B cell (primary cell): ENCODE measurements around the gene PCDHGA10. TPM values are rescaled to one million over a fixed set of nuclear protein-coding genes. Genes with fewer than 3 reads are reported as not detected.
A peak's percentile ranks its signal among the peaks of the same experiment; 100 is the strongest.

Source experiments
- ATAC-seq: fragments of 200-7000 bp; cut with Tn5 transposase; one replicate; pipeline ENCODE4 v1.10.0; 2021; ENCODE audit warnings: low read depth, mild to moderate bottlenecking, moderate number of reproducible peaks, moderate library complexity
- CTCF ChIA-PET: fragments of 350-600 bp; sonication (Branson Sonifier 250); formaldehyde crosslinking; loops from one replicate; lab custom pipeline; 2021; ENCODE audit warnings: antibody characterized with exemption, inconsistent platforms; lab: Charles Lee
- POLR2A ChIA-PET: fragments of 350-600 bp; sonication (Branson Sonifier 250); formaldehyde crosslinking; loops from one replicate; lab custom pipeline; 2021; ENCODE audit warnings: antibody characterized with exemption; lab: Charles Lee
- DNase-seq: peaks from one replicate; pipeline ENCODE4 v3.0.0; 2013
- H2AFZ ChIP-seq: 2 replicates; pipeline ENCODE4 v1.6.1; 2012; ENCODE audit warnings: mild to moderate bottlenecking, low read depth, low read length; ENCODE audit not compliant: insufficient read depth, poor library complexity, severe bottlenecking
- H3K27ac ChIP-seq, 2 donors: 1 replicate in 1 of 2; 2 replicates in 1 of 2; pipeline ENCODE4 v1.5.1; 2012 to 2013; ENCODE audit warnings: low read length in 2 of 2, mild to moderate bottlenecking in 2 of 2, moderate library complexity in 1 of 2
- H3K27me3 ChIP-seq, 4 experiments: fragments of 200-600 bp in 1 of 4; sonication (generic) in 1 of 4; replicated peaks in 1 of 4; 1 replicate in 2 of 4; 2 replicates in 2 of 4; pipeline versions ENCODE4 v1.6.1 to v1.7.0; 2013 to 2016; ENCODE audit warnings: low read length in 3 of 4, mild to moderate bottlenecking in 2 of 4, mixed read lengths in 1 of 4, moderate library complexity in 1 of 4; ENCODE audit not compliant: insufficient read depth in 4 of 4, control insufficient read depth in 3 of 4; ENCODE audit errors: control extremely low read depth in 1 of 4
- H3K36me3 ChIP-seq, 2 experiments: replicated peaks in 1 of 2; 1 replicate in 1 of 2; 2 replicates in 1 of 2; pipeline versions ENCODE4 v1.6.1 to v1.7.1; 2013; ENCODE audit warnings: low read length in 1 of 2; ENCODE audit not compliant: insufficient read depth in 2 of 2, control insufficient read depth in 1 of 2; ENCODE audit errors: control extremely low read depth in 1 of 2, extremely low read depth in 1 of 2
- H3K4me1 ChIP-seq, 2 donors: fragments of 200-600 bp in 1 of 2; sonication (generic) in 1 of 2; 1 replicate in 1 of 2; 2 replicates in 1 of 2; pipeline versions ENCODE4 v1.5.1 to v1.6.1; 2013 to 2017; ENCODE audit warnings: low read length in 2 of 2; ENCODE audit not compliant: control insufficient read depth in 2 of 2, insufficient read depth in 2 of 2
- H3K4me2 ChIP-seq: replicated peaks from 2 replicates; pipeline ENCODE3; 2012; ENCODE audit warnings: mild to moderate bottlenecking, low read depth, low read length; ENCODE audit not compliant: poor library complexity, severe bottlenecking
- H3K4me3 ChIP-seq, 5 experiments: fragments of 200-600 bp in 1 of 5; sonication (generic) in 1 of 5; 1 replicate in 3 of 5; 2 replicates in 2 of 5; pipeline versions ENCODE4 v1.5.1 to v1.7.0; 2011 to 2016; ENCODE audit warnings: low read length in 4 of 5, mild to moderate bottlenecking in 4 of 5, low read depth in 2 of 5, control low read depth in 1 of 5, moderate library complexity in 1 of 5; ENCODE audit not compliant: insufficient read depth in 1 of 5; ENCODE audit errors: control extremely low read depth in 1 of 5, extremely low read depth in 1 of 5
- H3K79me2 ChIP-seq: fragments of 200-600 bp; sonication (generic); one replicate; pipeline ENCODE4 v1.6.0; 2016; ENCODE audit warnings: low read length; ENCODE audit not compliant: control insufficient read depth, insufficient read depth
- H3K9ac ChIP-seq: fragments of 200-600 bp; sonication (generic); 2 replicates; pipeline ENCODE4 v1.6.1; 2017; ENCODE audit warnings: mild to moderate bottlenecking, low read length, moderate library complexity
- H3K9me3 ChIP-seq, 3 donors: one replicate each; pipeline versions ENCODE4 v1.6.1 to v1.7.1; 2013; ENCODE audit warnings: low read length in 2 of 3; ENCODE audit not compliant: control insufficient read depth in 2 of 3, insufficient read depth in 1 of 3; ENCODE audit errors: control extremely low read depth in 1 of 3
- H4K20me1 ChIP-seq: 2 replicates; pipeline ENCODE4 v1.6.0; 2012; ENCODE audit warnings: mild to moderate bottlenecking, low read length; ENCODE audit not compliant: insufficient read depth, control insufficient read depth, poor library complexity, severe bottlenecking
- H3K27ac Mint-ChIP-seq: one replicate; pipeline ENCODE4 v1.8.0; 2021; ENCODE audit warnings: mixed read lengths
- H3K27me3 Mint-ChIP-seq: one replicate; pipeline ENCODE4 v1.8.0; 2021; ENCODE audit warnings: mixed read lengths
- H3K4me1 Mint-ChIP-seq: one replicate; pipeline ENCODE4 v1.8.0; 2021; ENCODE audit warnings: mixed read lengths
- H3K4me3 Mint-ChIP-seq: one replicate; pipeline ENCODE4 v1.8.0; 2021; ENCODE audit warnings: mixed read lengths
- H3K9me3 Mint-ChIP-seq: one replicate; pipeline ENCODE4 v1.8.0; 2022; ENCODE audit warnings: mixed read lengths; ENCODE audit not compliant: insufficient read depth
- EZH2 ChIP-seq: IDR thresholded peaks from 2 replicates; pipeline ENCODE4 v1.6.1; 2012; ENCODE audit warnings: borderline replicate concordance, low read depth, mild to moderate bottlenecking, moderate library complexity, low read length; ENCODE audit not compliant: insufficient read depth, poor library complexity, severe bottlenecking
- WGBS: methylation state at CpG from one replicate; pipeline ENCODE4 v1.1.5; 2013; ENCODE audit warnings: missing lambda C conversion rate; ENCODE audit not compliant: insufficient coverage; 5-methylcytosine and 5-hydroxymethylcytosine counted together
- intact Hi-C: fragments of 100-400 bp; cut with micrococcal nuclease; formaldehyde crosslinking; loops from one replicate; pipeline ENCODE4 v1.10.0; 2022
- polyA plus RNA-seq: library from polyadenylated mRNA; depleted of rRNA; stranded (reverse); fragments of >200 nt; gene quantifications from 2 replicates; pipeline ENCODE4 v1.2.3, GENCODE V29; 2012
- total RNA-seq, 2 donors: library from RNA; stranded (reverse); fragments of 120-200 nt in 1 of 2; gene quantifications; 1 replicate in 1 of 2; 2 replicates in 1 of 2; pipeline versions ENCODE4 v1.2.3 to v1.2.4, GENCODE V29; 2013 to 2022
- TF ChIP-seq, protein P1 (sequence below): fragments of 200-600 bp; IDR thresholded peaks from one replicate; pipeline ENCODE4 v1.8.0; 2022; ENCODE audit warnings: antibody characterized with exemption, mild to moderate bottlenecking

The PCDHGA10 gene
- total and polyA plus RNA-seq, 2 donors (not counting 1 experiment from before 2014, with no cell fraction given): 0.10 to 1.9 TPM

DNA sequence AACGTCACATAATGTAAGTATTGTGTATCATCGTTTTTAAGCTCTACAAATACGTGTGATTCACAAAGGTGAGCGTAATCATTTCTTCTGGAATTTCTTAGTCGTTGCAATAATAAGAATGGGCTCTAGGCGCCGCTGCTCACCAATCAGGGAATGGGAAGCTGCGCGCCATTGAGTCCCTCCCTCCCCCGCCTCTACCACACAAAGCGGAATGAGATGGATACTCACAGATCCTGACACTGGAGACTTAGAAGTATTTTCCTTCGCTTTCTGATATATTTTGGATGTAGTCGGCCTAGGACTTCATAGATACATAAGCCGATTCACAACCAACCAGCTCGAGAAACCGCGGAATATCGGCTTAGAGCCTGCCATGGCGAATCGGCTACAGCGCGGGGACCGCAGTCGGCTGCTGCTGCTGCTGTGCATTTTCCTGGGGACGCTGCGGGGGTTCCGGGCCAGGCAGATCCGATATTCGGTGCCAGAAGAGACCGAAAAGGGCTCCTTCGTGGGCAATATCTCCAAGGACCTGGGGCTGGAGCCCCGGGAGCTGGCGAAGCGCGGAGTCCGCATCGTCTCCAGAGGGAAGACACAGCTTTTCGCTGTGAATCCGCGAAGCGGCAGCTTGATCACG lies 8.2 kb downstream of the PCDHGA10 start, which contains the start of gene PCDHGA11:
Gene PCDHGA11, plus strand, starts transcription at position 197 of the 634 bp plus-strand sequence. Its CDS starts 177 bp downstream, at position 374.
- TF ChIP-seq, protein P1, sequence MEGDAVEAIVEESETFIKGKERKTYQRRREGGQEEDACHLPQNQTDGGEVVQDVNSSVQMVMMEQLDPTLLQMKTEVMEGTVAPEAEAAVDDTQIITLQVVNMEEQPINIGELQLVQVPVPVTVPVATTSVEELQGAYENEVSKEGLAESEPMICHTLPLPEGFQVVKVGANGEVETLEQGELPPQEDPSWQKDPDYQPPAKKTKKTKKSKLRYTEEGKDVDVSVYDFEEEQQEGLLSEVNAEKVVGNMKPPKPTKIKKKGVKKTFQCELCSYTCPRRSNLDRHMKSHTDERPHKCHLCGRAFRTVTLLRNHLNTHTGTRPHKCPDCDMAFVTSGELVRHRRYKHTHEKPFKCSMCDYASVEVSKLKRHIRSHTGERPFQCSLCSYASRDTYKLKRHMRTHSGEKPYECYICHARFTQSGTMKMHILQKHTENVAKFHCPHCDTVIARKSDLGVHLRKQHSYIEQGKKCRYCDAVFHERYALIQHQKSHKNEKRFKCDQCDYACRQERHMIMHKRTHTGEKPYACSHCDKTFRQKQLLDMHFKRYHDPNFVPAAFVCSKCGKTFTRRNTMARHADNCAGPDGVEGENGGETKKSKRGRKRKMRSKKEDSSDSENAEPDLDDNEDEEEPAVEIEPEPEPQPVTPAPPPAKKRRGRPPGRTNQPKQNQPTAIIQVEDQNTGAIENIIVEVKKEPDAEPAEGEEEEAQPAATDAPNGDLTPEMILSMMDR: peak; percentile 72
- TF ChIP-seq EZH2: no peak
- H3K27me3 ChIP-seq: peaks cover 2 to 71% (median 58%) of the 10 kb centered on the region in 4 experiments
- peaks cover 2 to 56% (median 52%) of the 10 kb centered on the region in 3 donors for H3K9me3 ChIP-seq
- Mint-ChIP-seq H3K4me1 (peaks cover 15% of the 10 kb centered on the region), H3K27ac (peak within 1 kb of the TSS; percentile 48), H3K27me3 (peaks cover 57% of the 10 kb centered on the region), H3K9me3 (peaks cover 7% of the 10 kb centered on the region), H3K4me3 (peak within 1 kb of the TSS; percentile 87)
- no peaks in the 10 kb centered on the region for H3K79me2 ChIP-seq
- POLR2A ChIA-PET: interaction anchor here (0.6 kb wide), 1 partner anchor 82 kb away, joined by 4 read pairs; no protein-coding TSS in a partner anchor
- peak within 1 kb of the TSS; percentile 47 for H3K4me2 ChIP-seq
- CTCF ChIA-PET: interaction anchor here (0.6 to 3.4 kb wide), 24 partner anchors 8 to 306 kb away, joined by 3 to 32 read pairs (median 5); partner anchors contain the start of genes PCDHB8, PCDHGA10, PCDHGA12 and PCDHGB3
- no peak within 1 kb of the TSS for H3K27ac ChIP-seq
- intact Hi-C loops: no loop called here
- H2AFZ ChIP-seq: peak within 1 kb of the TSS; percentile 17
- WGBS: 8% methylated on average over 29 of the region's 42 CpGs
- no peaks in the 10 kb centered on the region for H3K36me3 ChIP-seq
- no peaks in the 10 kb centered on the region for H4K20me1 ChIP-seq
- H3K9ac ChIP-seq: peak within 1 kb of the TSS; percentile 35
- peaks cover 10 to 12% of the 10 kb centered on the region in 2 donors for H3K4me1 ChIP-seq
- DNase-seq: peak; percentile 68
- H3K4me3 ChIP-seq: peak within 1 kb of the TSS; percentile 24 to 53 (median 52)
- ATAC-seq: peak; percentile 68

DNA sequence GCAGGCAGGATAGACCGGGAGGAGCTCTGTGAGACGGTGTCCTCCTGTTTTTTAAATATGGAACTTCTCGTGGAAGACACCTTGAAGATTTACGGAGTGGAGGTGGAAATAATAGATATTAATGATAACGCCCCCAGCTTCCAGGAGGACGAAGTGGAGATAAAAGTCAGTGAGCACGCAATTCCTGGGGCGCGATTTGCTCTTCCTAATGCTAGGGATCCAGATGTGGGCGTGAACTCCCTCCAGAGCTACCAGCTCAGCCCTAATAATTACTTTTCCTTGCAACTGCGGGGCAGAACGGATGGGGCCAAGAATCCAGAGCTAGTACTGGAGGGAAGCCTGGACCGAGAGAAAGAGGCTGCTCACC lies 8.7 kb downstream of the PCDHGA10 start:
- peaks cover 2 to 60% (median 52%) of the 10 kb centered on the region in 3 donors for H3K9me3 ChIP-seq
- peaks cover 56% of the 10 kb centered on the region for H3K27me3 Mint-ChIP-seq
- H4K20me1 ChIP-seq: no peaks in the 10 kb centered on the region
- peak overlapping the region in 4 of 5 experiments; percentile 24 to 53 (median 39) for H3K4me3 ChIP-seq
- peaks cover 10 to 12% of the 10 kb centered on the region in 2 donors for H3K4me1 ChIP-seq
- peak overlapping the region; percentile 87 for H3K4me3 Mint-ChIP-seq
- TF ChIP-seq, protein P1: no peak
- TF ChIP-seq EZH2: no peak
- no peak overlapping the region for H3K27ac ChIP-seq
- no peak for DNase-seq
- WGBS: 18% methylated on average over 11 of the region's 13 CpGs
- peaks cover 7% of the 10 kb centered on the region for H3K9me3 Mint-ChIP-seq
- ChIA-PET POLR2A (no interaction called here), CTCF (interaction anchor here (0.6 to 3.4 kb wide), 20 partner anchors 9 to 305 kb away, joined by 3 to 32 read pairs (median 5); partner anchors contain the start of genes PCDHB8, PCDHGA10, PCDHGA12 and PCDHGB3)
- H3K4me1 Mint-ChIP-seq: peaks cover 15% of the 10 kb centered on the region
- peak overlapping the region; percentile 35 for H3K9ac ChIP-seq
- H2AFZ ChIP-seq: no peak overlapping the region
- H3K79me2 ChIP-seq: no peaks in the 10 kb centered on the region
- peaks cover 2 to 73% (median 59%) of the 10 kb centered on the region in 4 experiments for H3K27me3 ChIP-seq
- H3K4me2 ChIP-seq: peak overlapping the region; percentile 47
- ATAC-seq: no peak
- no peaks in the 10 kb centered on the region for H3K36me3 ChIP-seq
- intact Hi-C loops: no loop called here
- H3K27ac Mint-ChIP-seq: no peak overlapping the region
